ENCODE results near the gene IMPDH1.

IMPDH1 gene

DNA sequence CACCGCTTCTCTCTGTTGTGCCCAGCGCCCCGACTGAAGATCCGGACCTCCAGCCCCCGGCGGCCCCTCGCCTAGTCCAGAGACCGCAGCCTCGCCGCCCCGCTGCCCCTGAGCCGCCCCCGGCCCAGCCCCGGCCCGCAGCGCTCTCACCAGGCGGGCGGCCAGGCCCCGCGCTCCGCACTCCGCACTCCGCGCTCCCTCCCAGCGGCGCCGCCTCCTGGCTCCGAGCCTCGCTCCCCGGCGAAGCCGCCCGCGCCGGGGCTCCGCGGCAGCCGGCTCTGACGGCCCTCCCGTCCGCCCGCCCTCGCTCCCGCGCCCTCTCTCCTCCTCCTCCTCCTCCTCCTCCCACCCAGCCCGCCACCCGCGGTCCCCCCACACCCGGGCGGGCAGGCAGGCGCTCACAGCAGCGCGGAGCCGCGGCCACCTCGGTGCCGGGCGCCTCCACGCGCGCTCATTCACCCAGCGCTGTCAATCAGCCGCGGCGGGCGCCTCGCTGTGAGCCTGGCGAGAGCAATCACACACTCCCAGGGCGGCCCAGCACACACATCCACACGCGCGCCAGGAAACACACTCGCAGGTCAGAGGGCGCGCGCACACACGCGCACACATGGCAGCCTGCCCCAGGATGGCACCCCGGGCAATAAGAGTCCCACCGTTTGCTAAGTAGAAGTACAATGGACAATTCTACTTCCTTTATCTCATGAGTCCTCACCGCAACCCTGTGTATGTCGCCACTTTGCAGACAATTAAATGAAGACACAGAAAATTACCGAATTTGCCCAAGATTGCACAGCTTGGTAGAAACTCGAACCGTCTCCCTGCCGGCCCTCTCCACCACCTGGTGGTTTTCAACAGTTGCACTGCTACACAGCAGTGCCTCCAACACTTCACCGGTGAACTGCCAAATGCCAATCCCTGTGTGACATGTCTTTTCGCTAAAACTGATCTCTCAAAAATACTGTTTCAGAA is 48.1 kb downstream of the IMPDH1 start, which contains the start of gene PRRT4:
TSS of gene PRRT4 (minus strand) at position 280 of the 969 bp plus-strand sequence.
- peaks cover 2% of the 10 kb centered on the region for H3K4me1 ChIP-seq (ENCODE audit: control insufficient read depth, low read depth, low read length)
- no peak within 1 kb of the TSS for H2BK5ac ChIP-seq (ENCODE audit: low read length)
- H3K27me3 ChIP-seq (ENCODE audit: insufficient read depth, low read length, poor library complexity), result peaks cover 32% of the 10 kb centered on the region
- H3K4me2 ChIP-seq (ENCODE audit: low read length), result peak within 1 kb of the TSS; percentile 67
- H4K5ac ChIP-seq (ENCODE audit: low read length), result no peak within 1 kb of the TSS
- H3K79me1 ChIP-seq (ENCODE audit: low read length), result no peaks in the 10 kb centered on the region
- no peaks in the 10 kb centered on the region for H3K79me2 ChIP-seq (ENCODE audit: control insufficient read depth, insufficient read depth, low read length)
- no peak within 1 kb of the TSS for H3K4me3 ChIP-seq (ENCODE audit: low read length)
- H4K8ac ChIP-seq (ENCODE audit: low read depth, low read length), result no peak within 1 kb of the TSS
- H3K23ac ChIP-seq (ENCODE audit: low read length), result peak within 1 kb of the TSS; percentile 18
- H3K9ac ChIP-seq (ENCODE audit: low read length), result peak within 1 kb of the TSS; percentile 41
- peak; percentile 55 for DNase-seq
- no peaks in the 10 kb centered on the region for H3K36me3 ChIP-seq (ENCODE audit: control insufficient read depth, insufficient read depth, low read length)
- H2BK120ac ChIP-seq (ENCODE audit: low read depth, low read length), result no peak within 1 kb of the TSS
- H2BK15ac ChIP-seq (replicated peaks; ENCODE audit: low read depth), result no peak within 1 kb of the TSS
- H3K27ac ChIP-seq (ENCODE audit: low read depth, low read length), result no peak within 1 kb of the TSS
- no peak within 1 kb of the TSS for H2AK5ac ChIP-seq (ENCODE audit: low read length)
- H3K56ac ChIP-seq (ENCODE audit: low read length), result peak within 1 kb of the TSS; percentile 75
- WGBS (ENCODE audit: extremely low coverage, insufficient coverage, low lambda C conversion rate), result no CpG with 5 or more reads among the region's 88 CpGs
- no peak within 1 kb of the TSS for H3K4ac ChIP-seq (ENCODE audit: low read depth, low read length)
- H3K18ac ChIP-seq (ENCODE audit: low read length), result no peak within 1 kb of the TSS

GRCh38 chr7:128360359-128360678 is 49.5 kb downstream of the IMPDH1 start:
- H4K5ac ChIP-seq (ENCODE audit: low read length), result no peak overlapping the region
- no peak overlapping the region for H3K4me3 ChIP-seq (ENCODE audit: low read length)
- DNase-seq, result no peak
- H3K18ac ChIP-seq (ENCODE audit: low read length), result no peak overlapping the region
- H3K56ac ChIP-seq (ENCODE audit: low read length), result peak overlapping the region; percentile 15
- no peak overlapping the region for H3K27ac ChIP-seq (ENCODE audit: low read depth, low read length)
- H2BK5ac ChIP-seq (ENCODE audit: low read length), result no peak overlapping the region
- no peak overlapping the region for H4K8ac ChIP-seq (ENCODE audit: low read depth, low read length)
- no CpG with 5 or more reads among the region's 9 CpGs for WGBS (ENCODE audit: extremely low coverage, insufficient coverage, low lambda C conversion rate)
- H3K27me3 ChIP-seq (ENCODE audit: insufficient read depth, low read length, poor library complexity), result peaks cover 32% of the 10 kb centered on the region
- H3K23ac ChIP-seq (ENCODE audit: low read length), result no peak overlapping the region
- H2BK15ac ChIP-seq (replicated peaks; ENCODE audit: low read depth), result no peak overlapping the region
- H3K4me2 ChIP-seq (ENCODE audit: low read length), result no peak overlapping the region
- H3K4me1 ChIP-seq (ENCODE audit: control insufficient read depth, low read depth, low read length), result peaks cover 2% of the 10 kb centered on the region
- no peak overlapping the region for H2AK5ac ChIP-seq (ENCODE audit: low read length)
- no peaks in the 10 kb centered on the region for H3K79me1 ChIP-seq (ENCODE audit: low read length)
- H3K79me2 ChIP-seq (ENCODE audit: control insufficient read depth, insufficient read depth, low read length), result no peaks in the 10 kb centered on the region
- H3K9ac ChIP-seq (ENCODE audit: low read length), result no peak overlapping the region
- no peaks in the 10 kb centered on the region for H3K36me3 ChIP-seq (ENCODE audit: control insufficient read depth, insufficient read depth, low read length)
- no peak overlapping the region for H2BK120ac ChIP-seq (ENCODE audit: low read depth, low read length)
- H3K4ac ChIP-seq (ENCODE audit: low read depth, low read length), result no peak overlapping the region

DNA sequence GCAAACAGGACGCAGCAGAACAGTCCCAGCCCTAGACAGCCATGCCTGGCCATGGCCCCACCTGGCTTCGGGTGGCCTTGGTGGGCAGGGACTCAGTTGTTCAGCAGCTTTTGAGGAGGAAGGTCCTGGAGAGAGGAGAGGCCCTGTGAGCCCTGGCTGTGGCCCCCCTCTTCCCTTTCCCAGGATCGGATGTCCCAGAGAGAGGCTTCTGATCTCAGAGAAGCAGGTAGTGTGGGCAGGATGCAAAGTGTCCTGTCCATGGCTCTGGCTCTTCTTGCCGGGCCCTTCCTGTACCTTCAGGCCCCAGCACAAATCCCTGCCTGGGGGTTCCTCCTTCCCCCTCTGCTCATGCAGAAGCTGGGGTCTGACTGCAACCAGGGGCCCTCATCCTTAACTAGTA is 49.8 kb downstream of the IMPDH1 start:
- no peak overlapping the region for H3K4ac ChIP-seq (ENCODE audit: low read depth, low read length)
- no peak overlapping the region for H3K4me3 ChIP-seq (ENCODE audit: low read length)
- peaks cover 2% of the 10 kb centered on the region for H3K4me1 ChIP-seq (ENCODE audit: control insufficient read depth, low read depth, low read length)
- no peaks in the 10 kb centered on the region for H3K36me3 ChIP-seq (ENCODE audit: control insufficient read depth, insufficient read depth, low read length)
- no peaks in the 10 kb centered on the region for H3K79me1 ChIP-seq (ENCODE audit: low read length)
- peaks cover 32% of the 10 kb centered on the region for H3K27me3 ChIP-seq (ENCODE audit: insufficient read depth, low read length, poor library complexity)
- peak overlapping the region; percentile 15 for H3K56ac ChIP-seq (ENCODE audit: low read length)
- no peak overlapping the region for H2BK15ac ChIP-seq (replicated peaks; ENCODE audit: low read depth)
- no peak overlapping the region for H4K5ac ChIP-seq (ENCODE audit: low read length)
- no peak overlapping the region for H4K8ac ChIP-seq (ENCODE audit: low read depth, low read length)
- H2BK120ac ChIP-seq (ENCODE audit: low read depth, low read length), result no peak overlapping the region
- H3K4me2 ChIP-seq (ENCODE audit: low read length), result no peak overlapping the region
- H3K79me2 ChIP-seq (ENCODE audit: control insufficient read depth, insufficient read depth, low read length), result no peaks in the 10 kb centered on the region
- WGBS (ENCODE audit: extremely low coverage, insufficient coverage, low lambda C conversion rate), result no CpG with 5 or more reads among the region's 4 CpGs
- no peak overlapping the region for H3K23ac ChIP-seq (ENCODE audit: low read length)
- no peak overlapping the region for H3K27ac ChIP-seq (ENCODE audit: low read depth, low read length)
- H3K18ac ChIP-seq (ENCODE audit: low read length), result no peak overlapping the region
- no peak overlapping the region for H2AK5ac ChIP-seq (ENCODE audit: low read length)
- DNase-seq, result no peak
- H3K9ac ChIP-seq (ENCODE audit: low read length), result no peak overlapping the region
- H2BK5ac ChIP-seq (ENCODE audit: low read length), result no peak overlapping the region

GRCh38 chr7:128359336-128359735 is 50.4 kb downstream of the IMPDH1 start:
- Histone ChIP-seq H3K36me3 (ENCODE audit: control insufficient read depth, insufficient read depth, low read length) (no peaks in the 10 kb centered on the region), H2AK5ac (ENCODE audit: low read length) (no peak overlapping the region), H4K8ac (ENCODE audit: low read depth, low read length) (no peak overlapping the region), H3K27me3 (ENCODE audit: insufficient read depth, low read length, poor library complexity) (peaks cover 30% of the 10 kb centered on the region), H3K4ac (ENCODE audit: low read depth, low read length) (no peak overlapping the region), H3K4me2 (ENCODE audit: low read length) (no peak overlapping the region), H4K5ac (ENCODE audit: low read length) (no peak overlapping the region), H3K56ac (ENCODE audit: low read length) (no peak overlapping the region), H3K4me3 (ENCODE audit: low read length) (no peak overlapping the region), H3K18ac (ENCODE audit: low read length) (no peak overlapping the region), H3K23ac (ENCODE audit: low read length) (no peak overlapping the region), H2BK5ac (ENCODE audit: low read length) (no peak overlapping the region), H3K79me1 (ENCODE audit: low read length) (no peaks in the 10 kb centered on the region), H3K27ac (ENCODE audit: low read depth, low read length) (no peak overlapping the region), H3K79me2 (ENCODE audit: control insufficient read depth, insufficient read depth, low read length) (no peaks in the 10 kb centered on the region), H2BK120ac (ENCODE audit: low read depth, low read length) (no peak overlapping the region), H2BK15ac (replicated peaks; ENCODE audit: low read depth) (no peak overlapping the region), H3K4me1 (ENCODE audit: control insufficient read depth, low read depth, low read length) (peaks cover 2% of the 10 kb centered on the region), H3K9ac (ENCODE audit: low read length) (no peak overlapping the region)
- no peak for DNase-seq
- WGBS (ENCODE audit: extremely low coverage, insufficient coverage, low lambda C conversion rate), result no CpG with 5 or more reads among the region's 12 CpGs

DNA sequence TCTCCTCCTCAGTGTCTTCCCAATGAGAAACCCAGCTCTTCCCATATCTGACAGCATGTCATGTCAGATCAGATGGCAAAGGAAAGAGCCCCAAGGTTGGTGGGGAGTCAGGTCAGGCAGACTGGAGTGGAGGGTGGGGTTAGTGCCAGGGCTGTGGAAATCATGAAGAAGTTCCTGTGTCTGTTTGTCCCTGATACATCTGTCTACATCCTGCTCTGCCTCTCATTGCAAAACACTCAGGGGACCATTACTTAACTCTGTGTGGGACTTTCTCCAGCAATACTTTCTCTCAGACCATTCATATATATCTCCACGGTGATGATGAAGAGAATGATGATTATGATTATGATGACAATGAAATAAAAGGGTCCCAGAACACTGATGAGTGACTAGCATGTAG is 51.5 kb downstream of the IMPDH1 start:
- Histone ChIP-seq H4K8ac (ENCODE audit: low read depth, low read length) (no peak overlapping the region), H3K56ac (ENCODE audit: low read length) (no peak overlapping the region), H2AK5ac (ENCODE audit: low read length) (no peak overlapping the region), H2BK120ac (ENCODE audit: low read depth, low read length) (no peak overlapping the region), H2BK15ac (replicated peaks; ENCODE audit: low read depth) (no peak overlapping the region), H3K27ac (ENCODE audit: low read depth, low read length) (no peak overlapping the region), H3K23ac (ENCODE audit: low read length) (no peak overlapping the region), H3K79me2 (ENCODE audit: control insufficient read depth, insufficient read depth, low read length) (no peaks in the 10 kb centered on the region), H3K36me3 (ENCODE audit: control insufficient read depth, insufficient read depth, low read length) (no peaks in the 10 kb centered on the region), H3K4ac (ENCODE audit: low read depth, low read length) (no peak overlapping the region), H3K4me3 (ENCODE audit: low read length) (no peak overlapping the region), H2BK5ac (ENCODE audit: low read length) (no peak overlapping the region), H3K79me1 (ENCODE audit: low read length) (no peaks in the 10 kb centered on the region), H3K4me2 (ENCODE audit: low read length) (no peak overlapping the region), H3K9ac (ENCODE audit: low read length) (no peak overlapping the region), H3K18ac (ENCODE audit: low read length) (no peak overlapping the region), H3K4me1 (ENCODE audit: control insufficient read depth, low read depth, low read length) (peaks cover 2% of the 10 kb centered on the region), H4K5ac (ENCODE audit: low read length) (no peak overlapping the region), H3K27me3 (ENCODE audit: insufficient read depth, low read length, poor library complexity) (peaks cover 24% of the 10 kb centered on the region)
- DNase-seq, result no peak
- no CpG with 5 or more reads among the region's 1 CpG for WGBS (ENCODE audit: extremely low coverage, insufficient coverage, low lambda C conversion rate)
